ENCODE data around the gene PDK3.

PDK3 gene

GRCh38 chrX:24563291-24564010 is 98.4 kb downstream of the PDK3 start:
- no peak for DNase-seq

- no peak for DNase-seq
These were observed 101.2 kb downstream of the PDK3 start for GRCh38 chrX:24566240-24566639.

- no peak for DNase-seq
These were observed 102.1 kb downstream of the PDK3 start for GRCh38 chrX:24567169-24567568.

DNA sequence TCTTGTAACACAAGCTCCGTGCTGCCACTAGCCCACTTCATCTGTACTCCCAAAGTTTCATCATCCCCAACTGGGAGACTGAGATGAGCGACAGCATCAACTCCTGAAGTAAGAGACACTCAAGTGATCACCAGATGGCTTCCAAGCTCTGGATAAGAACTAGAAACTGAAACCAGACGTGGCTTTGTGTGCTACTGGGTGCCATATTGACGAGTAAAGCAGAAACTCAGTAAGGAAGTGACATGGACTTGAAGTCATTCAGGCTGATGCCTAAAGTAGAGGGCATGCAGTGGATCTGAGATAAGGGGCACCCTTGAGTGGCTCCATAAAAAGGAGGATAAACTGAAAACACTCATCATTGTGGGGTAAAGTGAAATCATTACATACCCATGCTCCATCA is 109.7 kb downstream of the PDK3 start:
- DNase-seq: no peak

- no peak for DNase-seq
These were observed 110.4 kb downstream of the PDK3 start for GRCh38 chrX:24575496-24575895.

GRCh38 chrX:24577091-24577490 is 112.0 kb downstream of the PDK3 start:
- no peak for DNase-seq

Measured in CD4-positive, alpha-beta T cell treated with Interleukin-12 subunit alpha and Interleukin-12 subunit beta, for 1 hour (primary cell).